Sigmoid colon (tissue), 7 donors: ENCODE results near the gene SIPA1. TPM values are rescaled to one million over a fixed set of nuclear protein-coding genes. Genes with fewer than 3 reads are reported as not detected.
A peak's percentile ranks its signal among the peaks of the same experiment; 100 is the strongest.
"Not testable (repeated sequence)": the region's sequence is repeated elsewhere in the genome, so short reads cannot be mapped to it uniquely, and the experiment has no call there.

Source experiments
- DNase-seq: peaks from one replicate; pipeline ENCODE4 v3.0.0-alpha.2; 2019
- H3K27ac ChIP-seq, 4 donors: fragments of 200-600 bp; sonication (generic); one replicate each; pipeline ENCODE4 v1.5.1; 2016 to 2019; ENCODE audit warnings: mild to moderate bottlenecking in 1 of 4
- H3K27me3 ChIP-seq, 3 donors: fragments of 200-600 bp; sonication (generic); one replicate each; pipeline ENCODE4 v1.5.1; 2019; ENCODE audit warnings: mild to moderate bottlenecking in 1 of 3
- H3K36me3 ChIP-seq, 4 donors: fragments of 200-600 bp; sonication (generic); one replicate each; pipeline ENCODE4 v1.5.1; 2016 to 2019
- H3K4me1 ChIP-seq, 4 donors: fragments of 200-600 bp; sonication (generic); one replicate each; pipeline ENCODE4 v1.5.1; 2017 to 2019
- H3K4me3 ChIP-seq, 4 donors: fragments of 200-600 bp; sonication (generic); one replicate each; pipeline ENCODE4 v1.5.1; 2017 to 2019; ENCODE audit warnings: mild to moderate bottlenecking in 2 of 4, moderate library complexity in 1 of 4
- H3K9me3 ChIP-seq, 4 donors: fragments of 200-600 bp in 3 of 4; sonication (generic) in 3 of 4; one replicate each; pipeline versions ENCODE4 v1.5.1 to v1.6.1; 2013 to 2019
- EP300 ChIP-seq, 4 donors: sonication (generic); formaldehyde crosslinking; IDR thresholded peaks; one replicate each; pipeline ENCODE4 v1.6.1; 2017; ENCODE audit warnings: antibody characterized with exemption in 4 of 4
- POLR2A ChIP-seq, 2 donors: fragments of 450-650 bp; IDR thresholded peaks; one replicate each; pipeline ENCODE4 v1.6.1; 2016; ENCODE audit warnings: antibody characterized with exemption in 2 of 2, mild to moderate bottlenecking in 2 of 2, moderate library complexity in 2 of 2
- POLR2AphosphoS5 ChIP-seq, 4 donors: sonication (generic); formaldehyde crosslinking; IDR thresholded peaks; one replicate each; pipeline ENCODE4 v1.6.1; 2017; ENCODE audit warnings: antibody characterized with exemption in 4 of 4
- WGBS, 2 donors: extraction: QIAGEN DNeasy Blood & Tissue Kit; methylation state at CpG; one replicate each; pipeline ENCODE4 v1.1.7; 2013; 5-methylcytosine and 5-hydroxymethylcytosine counted together
- intact Hi-C: fragments of 100-400 bp; cut with DNase I; formaldehyde crosslinking; loops from one replicate; pipeline ENCODE4 v1.15.1; 2023
- polyA plus RNA-seq, 3 donors: library from polyadenylated mRNA; stranded (reverse); fragments of 200-250 nt; gene quantifications; one replicate each; pipeline ENCODE4 v1.2.3, GENCODE V29; 2013
- total RNA-seq, 4 donors: library from RNA; depleted of rRNA; stranded (reverse); fragments of >200 nt; gene quantifications; one replicate each; pipeline ENCODE4 v1.1.0, GENCODE V29; 2016
- TF ChIP-seq, protein P1 (sequence below), 4 experiments: fragments of 450-650 bp in 3 of 4; fragments of 200-600 bp in 1 of 4; IDR thresholded peaks; one replicate each; pipeline ENCODE4 v1.5.1; 2016 to 2019; ENCODE audit warnings: antibody characterized with exemption in 4 of 4, mild to moderate bottlenecking in 3 of 4, moderate library complexity in 2 of 4
- donor health status: healthy with polysubstance abuse.
- donor health status: Bipolar disorder and iron deficiency.
- donor health status: healthy.

Gene SIPA1
- total and polyA plus RNA-seq, 7 donors, result 19.9 to 53.6 (median 30.7) TPM

DNA sequence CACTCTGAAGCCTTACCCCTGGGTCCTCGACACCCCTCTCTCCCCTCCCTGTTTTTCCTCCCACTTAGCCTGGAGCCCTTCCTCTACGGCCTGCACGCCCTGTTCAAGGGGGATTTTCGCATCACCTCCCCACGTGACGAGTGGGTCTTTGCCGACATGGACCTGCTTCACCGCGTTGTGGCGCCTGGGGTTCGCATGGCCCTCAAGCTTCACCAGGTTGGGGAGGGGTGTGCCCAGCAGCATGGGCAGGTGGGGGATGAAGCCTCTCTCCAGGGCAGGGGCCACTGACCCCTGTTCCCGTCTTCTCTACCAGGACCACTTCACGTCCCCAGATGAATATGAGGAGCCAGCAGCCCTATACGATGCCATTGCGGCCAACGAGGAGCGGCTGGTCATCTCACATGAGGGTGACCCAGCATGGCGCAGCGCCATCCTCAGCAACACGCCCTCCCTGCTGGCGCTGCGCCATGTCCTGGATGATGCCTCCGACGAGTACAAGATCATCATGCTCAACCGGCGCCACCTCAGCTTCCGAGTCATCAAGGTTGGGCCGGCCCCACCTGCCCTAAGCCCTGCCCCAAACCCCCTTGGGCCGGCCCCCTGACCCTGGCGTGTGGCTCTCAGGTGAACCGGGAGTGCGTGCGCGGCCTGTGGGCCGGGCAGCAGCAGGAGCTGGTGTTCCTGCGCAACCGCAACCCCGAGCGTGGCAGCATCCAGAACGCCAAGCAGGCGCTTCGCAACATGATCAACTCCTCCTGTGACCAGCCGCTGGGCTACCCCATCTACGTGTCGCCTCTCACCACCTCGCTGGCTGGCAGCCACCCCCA, 2.8 kb upstream of the SIPA1 start:
- Histone ChIP-seq H3K9me3 (no peaks in the 10 kb centered on the region), H3K27ac (no peak overlapping the region), H3K36me3 (peaks cover 34 to 70% (median 46%) of the 10 kb centered on the region in 4 donors), H3K4me3 (no peak overlapping the region), H3K27me3 (no peaks in the 10 kb centered on the region), H3K4me1 (peaks cover 0 to 31% (median 27%) of the 10 kb centered on the region in 4 donors)
- no peak for DNase-seq
- TF ChIP-seq EP300 (IDR thresholded peaks at IDR 0.05) (no peak), POLR2AphosphoS5 (IDR thresholded peaks at IDR 0.05) (no peak), POLR2A (IDR thresholded peaks at IDR 0.05) (no peak)
- TF ChIP-seq, protein P1, sequence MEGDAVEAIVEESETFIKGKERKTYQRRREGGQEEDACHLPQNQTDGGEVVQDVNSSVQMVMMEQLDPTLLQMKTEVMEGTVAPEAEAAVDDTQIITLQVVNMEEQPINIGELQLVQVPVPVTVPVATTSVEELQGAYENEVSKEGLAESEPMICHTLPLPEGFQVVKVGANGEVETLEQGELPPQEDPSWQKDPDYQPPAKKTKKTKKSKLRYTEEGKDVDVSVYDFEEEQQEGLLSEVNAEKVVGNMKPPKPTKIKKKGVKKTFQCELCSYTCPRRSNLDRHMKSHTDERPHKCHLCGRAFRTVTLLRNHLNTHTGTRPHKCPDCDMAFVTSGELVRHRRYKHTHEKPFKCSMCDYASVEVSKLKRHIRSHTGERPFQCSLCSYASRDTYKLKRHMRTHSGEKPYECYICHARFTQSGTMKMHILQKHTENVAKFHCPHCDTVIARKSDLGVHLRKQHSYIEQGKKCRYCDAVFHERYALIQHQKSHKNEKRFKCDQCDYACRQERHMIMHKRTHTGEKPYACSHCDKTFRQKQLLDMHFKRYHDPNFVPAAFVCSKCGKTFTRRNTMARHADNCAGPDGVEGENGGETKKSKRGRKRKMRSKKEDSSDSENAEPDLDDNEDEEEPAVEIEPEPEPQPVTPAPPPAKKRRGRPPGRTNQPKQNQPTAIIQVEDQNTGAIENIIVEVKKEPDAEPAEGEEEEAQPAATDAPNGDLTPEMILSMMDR (IDR thresholded peaks at IDR 0.05), result no peak
- intact Hi-C loops, result no loop called here
- WGBS, 2 donors, result 91 to 94% methylated on average over 46 of the region's 46 CpGs

DNA sequence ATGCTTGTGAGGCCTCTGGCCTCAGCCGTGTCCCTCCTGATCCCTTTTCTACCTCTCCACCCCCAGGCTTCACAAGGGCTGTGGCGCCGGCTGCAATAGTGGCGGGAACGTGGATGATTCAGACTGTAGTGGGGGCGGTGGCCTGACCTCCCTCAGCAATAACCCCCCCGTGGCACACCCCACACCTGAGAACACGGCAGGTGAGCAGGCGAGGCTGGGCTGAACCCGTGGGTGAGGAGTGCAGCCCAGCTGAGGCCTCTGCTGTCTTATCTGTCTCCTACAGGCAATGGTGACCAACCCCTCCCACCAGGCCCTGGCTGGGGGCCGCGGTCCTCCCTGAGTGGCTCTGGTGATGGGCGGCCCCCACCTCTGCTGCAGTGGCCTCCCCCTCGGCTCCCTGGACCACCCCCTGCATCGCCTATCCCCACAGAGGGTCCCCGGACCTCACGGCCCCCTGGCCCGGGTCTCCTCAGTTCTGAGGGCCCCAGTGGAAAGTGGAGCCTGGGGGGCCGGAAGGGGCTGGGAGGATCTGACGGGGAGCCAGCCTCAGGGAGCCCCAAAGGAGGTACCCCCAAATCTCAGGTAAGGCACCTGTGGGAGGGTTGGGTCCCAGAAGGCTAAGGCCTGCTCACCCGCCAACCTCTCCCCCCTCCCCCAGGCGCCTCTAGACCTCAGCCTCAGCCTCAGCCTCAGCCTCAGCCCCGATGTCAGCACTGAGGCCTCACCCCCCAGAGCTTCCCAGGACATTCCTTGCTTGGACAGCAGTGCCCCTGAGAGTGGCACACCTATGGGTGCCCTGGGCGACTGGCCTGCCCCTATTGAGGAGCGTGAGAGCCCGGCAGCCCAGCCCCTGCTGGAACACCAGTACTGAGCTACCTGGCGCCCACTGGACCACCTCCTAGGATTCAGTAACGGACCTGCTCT, 1.5 kb upstream of the SIPA1 start:
- no peaks in the 10 kb centered on the region for H3K9me3 ChIP-seq
- 90 to 94% methylated on average over 28 of the region's 28 CpGs for WGBS, 2 donors
- H3K4me3 ChIP-seq, result no peak overlapping the region
- TF ChIP-seq EP300 (IDR thresholded peaks at IDR 0.05) (no peak), POLR2AphosphoS5 (IDR thresholded peaks at IDR 0.05) (no peak), POLR2A (IDR thresholded peaks at IDR 0.05) (no peak)
- TF ChIP-seq, protein P1 (IDR thresholded peaks at IDR 0.05), result no peak
- DNase-seq, result no peak
- peaks cover 0 to 41% (median 39%) of the 10 kb centered on the region in 4 donors for H3K4me1 ChIP-seq
- no peaks in the 10 kb centered on the region for H3K27me3 ChIP-seq
- intact Hi-C loops, result no loop called here
- H3K27ac ChIP-seq, result peak overlapping the region in 2 of 4 donors; percentile 88 to 89
- peaks cover 27 to 57% (median 36%) of the 10 kb centered on the region in 4 donors for H3K36me3 ChIP-seq

DNA sequence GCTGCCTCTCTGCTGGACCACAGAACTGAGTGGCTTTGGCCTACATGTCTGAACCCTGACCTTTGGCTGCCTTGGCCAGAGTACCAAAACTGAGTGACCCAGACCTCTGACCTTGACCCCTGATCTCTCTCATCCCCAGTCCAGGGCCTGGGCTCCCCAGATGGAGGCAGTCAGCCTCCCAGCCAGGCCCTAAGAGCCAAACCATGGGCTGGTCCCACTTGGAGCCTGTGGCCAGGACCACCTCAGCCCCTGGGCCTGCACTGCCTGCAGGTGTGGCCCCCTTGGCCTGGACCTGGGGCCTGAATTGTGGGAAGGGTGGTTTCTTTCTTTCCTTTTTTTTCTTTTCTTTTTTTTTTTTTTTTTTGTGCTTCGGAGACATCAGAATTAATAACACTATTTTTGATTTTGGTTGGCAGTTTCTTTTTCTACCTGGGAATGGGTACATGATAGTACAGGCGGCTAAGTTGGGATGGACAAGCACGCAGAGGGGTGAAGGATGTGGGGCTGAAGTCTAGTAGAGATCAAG, 806 bp upstream of the SIPA1 start:
- no peak for DNase-seq
- H3K4me3 ChIP-seq, result no peak overlapping the region
- intact Hi-C loops, result no loop called here
- H3K4me1 ChIP-seq, result peaks cover 0 to 47% (median 41%) of the 10 kb centered on the region in 4 donors
- H3K9me3 ChIP-seq, result no peaks in the 10 kb centered on the region
- H3K27ac ChIP-seq, result peak overlapping the region; percentile 87 to 90 (median 88)
- H3K27me3 ChIP-seq, result no peaks in the 10 kb centered on the region
- peaks cover 27 to 51% (median 38%) of the 10 kb centered on the region in 4 donors for H3K36me3 ChIP-seq
- WGBS, 2 donors, result 86 to 88% methylated on average over 3 of the region's 3 CpGs
- TF ChIP-seq, protein P1 (IDR thresholded peaks at IDR 0.05), result no peak
- no peak for TF ChIP-seq POLR2AphosphoS5 (IDR thresholded peaks at IDR 0.05)
- TF ChIP-seq EP300 (IDR thresholded peaks at IDR 0.05), result no peak
- TF ChIP-seq POLR2A (IDR thresholded peaks at IDR 0.05), result no peak

DNA sequence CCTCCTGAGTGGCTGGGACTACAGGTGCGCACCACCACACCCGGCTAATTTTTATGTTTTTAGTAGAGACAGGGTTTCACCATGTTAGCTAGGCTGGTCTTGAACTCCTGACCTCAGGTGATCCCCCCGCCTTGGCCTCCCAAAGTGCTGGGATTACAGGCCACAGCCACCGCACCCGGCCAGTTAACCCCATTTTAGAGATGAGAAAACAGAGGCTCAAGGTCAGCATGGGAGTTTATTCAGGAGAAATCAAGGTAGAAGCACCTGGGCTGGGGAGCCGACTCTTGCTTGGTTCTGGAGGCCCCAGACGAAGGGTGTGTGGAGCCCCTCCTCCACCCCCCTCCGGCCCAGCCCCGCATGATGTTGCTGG, 1.3 kb downstream of the SIPA1 start:
- H3K36me3 ChIP-seq, result peaks cover 24 to 43% (median 32%) of the 10 kb centered on the region in 4 donors
- 69 to 89% methylated on average over 9 of the region's 9 CpGs for WGBS, 2 donors
- DNase-seq, H3K9me3 ChIP-seq, H3K27me3 ChIP-seq, intact Hi-C loops: not testable (repeated sequence)
- H3K4me1 ChIP-seq, result peaks cover 0 to 50% (median 41%) of the 10 kb centered on the region in 4 donors
- H3K4me3 ChIP-seq, result peak overlapping the region in 3 of 4 donors; percentile 68 to 79 (median 69)
- H3K27ac ChIP-seq, result peak overlapping the region; percentile 87 to 90 (median 88)
